K562 (cell line): ENCODE measurements around the gene GPR52. TPM values are rescaled to one million over a fixed set of nuclear protein-coding genes. Genes with fewer than 3 reads are reported as not detected.

ENCODE experiments used
- CCAR2 ChIP-seq: fragments of 200-400 bp; formaldehyde crosslinking; IDR thresholded peaks from 2 replicates; pipeline ENCODE4 v1.6.1; 2017; ENCODE audit warnings: mild to moderate bottlenecking, low read depth, low read length
- CTCF ChIP-seq, 3 experiments: IDR thresholded peaks in 2 of 3; conservative IDR thresholded peaks in 1 of 3; 2 replicates each; pipeline ENCODE4 v1.5.1; 2011 to 2012; ENCODE audit warnings: low read length in 3 of 3, mild to moderate bottlenecking in 3 of 3, control low read depth in 2 of 3, improper control_type of control experiment in 1 of 3, inconsistent platforms in 1 of 3, low read depth in 1 of 3, mixed read lengths in 1 of 3, moderate library complexity in 1 of 3; ENCODE audit not compliant: insufficient read depth in 2 of 3
- HNRNPL ChIP-seq: fragments of 200-400 bp; formaldehyde crosslinking; IDR thresholded peaks from 2 replicates; pipeline ENCODE4 v1.6.1; 2017; ENCODE audit warnings: low read depth, mild to moderate bottlenecking, low read length
- MECOM ChIP-seq: fragments of 250-450 bp; sonication (Bioruptor Pico); IDR thresholded peaks from 2 replicates; pipeline ENCODE4 v1.8.0; 2022; ENCODE audit warnings: inconsistent platforms
- MLLT1 ChIP-seq, 2 experiments: fragments of 450-650 bp; IDR thresholded peaks; 2 replicates each; pipeline ENCODE4 v1.6.1; 2016
- ZNF3 ChIP-seq: fragments of 250-450 bp; sonication (Bioruptor Pico); IDR thresholded peaks from 2 replicates; pipeline ENCODE4 v1.5.0; 2021; ENCODE audit warnings: mild to moderate bottlenecking, moderate library complexity
- ZNF583 ChIP-seq: fragments of 250-450 bp; sonication (Bioruptor Pico); IDR thresholded peaks from 2 replicates; pipeline ENCODE4 v1.4.0; 2020
- polyA plus RNA-seq, 8 experiments: library from polyadenylated mRNA; depleted of rRNA in 4 of 8; stranded (reverse) in 5 of 8; unstranded in 3 of 8; fragments of >200 nt; fragmentation: Nextera tagmentation in 2 of 8; fragmentation: Illumina TruSeq in 1 of 8; extraction: Ambion mirVana in 2 of 8; extraction: Trizol in 1 of 8; gene quantifications; 2 replicates each; pipeline versions ENCODE4 v1.2.1 to v1.2.3, GENCODE V29; 2011 to 2014; ENCODE audit warnings: inconsistent platforms in 1 of 8, missing spikeins in 1 of 8
- total RNA-seq, 7 experiments: library from RNA; depleted of rRNA in 6 of 7; stranded (reverse); fragments of >200 nt in 6 of 7; fragmentation: Illumina TruSeq in 2 of 7; extraction: Trizol in 2 of 7; gene quantifications; 2 replicates each; pipeline versions ENCODE4 v1.2.1 to v1.2.3, GENCODE V29; 2011 to 2021; ENCODE audit warnings: low replicate concordance in 1 of 7
- TF ChIP-seq, protein P1 (sequence below): sonication (generic); formaldehyde crosslinking; IDR thresholded peaks from 2 replicates; pipeline ENCODE4 v1.8.1; 2023; ENCODE audit warnings: mild to moderate bottlenecking, missing genetic modification reagents

GPR52 gene
- total and polyA plus RNA-seq, 9 of the 15 experiments (the other 6 are each of a cell fraction or from before 2014, with no cell fraction given): 0.12 to 4.9 (median 1.1) TPM; not detected in 3

GRCh38 chr1:174479281-174479680 is 31.5 kb downstream of the GPR52 start (continued):
- no peak for TF ChIP-seq CTCF (IDR thresholded peaks at IDR 0.05 in 2 of 3, conservative IDR thresholded peaks at IDR 0.05 in 1 of 3; ENCODE audit: insufficient read depth in 2 of 3, low read depth in 1 of 3, low read length in 3 of 3)
- no peak for TF ChIP-seq ZNF3 (CRISPR knock-in tag)
- no peak for TF ChIP-seq HNRNPL
- no peak for TF ChIP-seq ZNF583 (CRISPR knock-in tag)
- no peak for TF ChIP-seq CCAR2
- TF ChIP-seq, protein P1, sequence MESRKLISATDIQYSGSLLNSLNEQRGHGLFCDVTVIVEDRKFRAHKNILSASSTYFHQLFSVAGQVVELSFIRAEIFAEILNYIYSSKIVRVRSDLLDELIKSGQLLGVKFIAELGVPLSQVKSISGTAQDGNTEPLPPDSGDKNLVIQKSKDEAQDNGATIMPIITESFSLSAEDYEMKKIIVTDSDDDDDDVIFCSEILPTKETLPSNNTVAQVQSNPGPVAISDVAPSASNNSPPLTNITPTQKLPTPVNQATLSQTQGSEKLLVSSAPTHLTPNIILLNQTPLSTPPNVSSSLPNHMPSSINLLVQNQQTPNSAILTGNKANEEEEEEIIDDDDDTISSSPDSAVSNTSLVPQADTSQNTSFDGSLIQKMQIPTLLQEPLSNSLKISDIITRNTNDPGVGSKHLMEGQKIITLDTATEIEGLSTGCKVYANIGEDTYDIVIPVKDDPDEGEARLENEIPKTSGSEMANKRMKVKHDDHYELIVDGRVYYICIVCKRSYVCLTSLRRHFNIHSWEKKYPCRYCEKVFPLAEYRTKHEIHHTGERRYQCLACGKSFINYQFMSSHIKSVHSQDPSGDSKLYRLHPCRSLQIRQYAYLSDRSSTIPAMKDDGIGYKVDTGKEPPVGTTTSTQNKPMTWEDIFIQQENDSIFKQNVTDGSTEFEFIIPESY (CRISPR knock-in tag): no peak
- TF ChIP-seq MECOM (CRISPR knock-in tag): no peak
- TF ChIP-seq MLLT1 (IDR thresholded peaks at IDR 0.05): no peak
